Tibial nerve (tissue), 4 donors: ENCODE data around the gene MNS1. TPM values are rescaled to one million over a fixed set of nuclear protein-coding genes. Genes with fewer than 3 reads are reported as not detected.
A peak's percentile ranks its signal among the peaks of the same experiment; 100 is the strongest.
"Not testable (repeated sequence)": the region's sequence is repeated elsewhere in the genome, so short reads cannot be mapped to it uniquely, and the experiment has no call there.

Source experiments
- DNase-seq, 2 donors: peaks; one replicate each; pipeline ENCODE4 v3.0.0-alpha.2; 2019; ENCODE audit warnings: low spot score in 2 of 2
- H3K27ac ChIP-seq, 4 donors: fragments of 200-600 bp; sonication (generic) in 3 of 4; one replicate each; pipeline ENCODE4 v1.5.1; 2017 to 2019; ENCODE audit warnings: mild to moderate bottlenecking in 1 of 4
- H3K27me3 ChIP-seq, 2 donors: fragments of 200-600 bp; sonication (generic) in 1 of 2; one replicate each; pipeline versions ENCODE4 v1.5.1 to v1.6.0; 2017 to 2019
- H3K36me3 ChIP-seq, 3 donors: fragments of 200-600 bp; sonication (generic); one replicate each; pipeline ENCODE4 v1.5.1; 2018 to 2019
- H3K4me1 ChIP-seq, 4 donors: fragments of 200-600 bp; sonication (generic) in 3 of 4; one replicate each; pipeline ENCODE4 v1.5.1; 2017 to 2019
- H3K4me3 ChIP-seq, 4 donors: fragments of 200-600 bp; sonication (generic) in 3 of 4; one replicate each; pipeline ENCODE4 v1.5.1; 2017 to 2019; ENCODE audit warnings: mild to moderate bottlenecking in 1 of 4, moderate library complexity in 1 of 4
- H3K9me3 ChIP-seq, 4 donors: fragments of 200-600 bp; sonication (generic) in 3 of 4; one replicate each; pipeline ENCODE4 v1.5.1; 2017 to 2019
- EP300 ChIP-seq, 2 donors: sonication (generic); formaldehyde crosslinking; IDR thresholded peaks; one replicate each; pipeline ENCODE4 v1.6.1; 2017; ENCODE audit warnings: antibody characterized with exemption in 2 of 2, mild to moderate bottlenecking in 1 of 2
- POLR2A ChIP-seq, 2 donors: fragments of 450-650 bp; IDR thresholded peaks; one replicate each; pipeline ENCODE4 v1.6.1; 2017; ENCODE audit warnings: antibody characterized with exemption in 2 of 2, mild to moderate bottlenecking in 2 of 2, moderate library complexity in 2 of 2
- WGBS, 2 donors: methylation state at CpG; one replicate each; pipeline ENCODE4 v1.1.5; 2018; 5-methylcytosine and 5-hydroxymethylcytosine counted together
- total RNA-seq, 4 donors: library from RNA; depleted of rRNA; stranded (reverse); fragments of >200 nt; gene quantifications; one replicate each; pipeline ENCODE4 v1.1.0, GENCODE V29; 2016
- TF ChIP-seq, protein P1 (sequence below), 5 experiments: fragments of 200-600 bp in 3 of 5; fragments of 450-650 bp in 2 of 5; sonication (generic) in 3 of 5; IDR thresholded peaks; one replicate each; pipeline ENCODE4 v1.5.1; 2016 to 2019; ENCODE audit warnings: antibody characterized with exemption in 5 of 5, mild to moderate bottlenecking in 3 of 5, moderate library complexity in 2 of 5

Gene MNS1
- total RNA-seq, 4 donors from 2014 or later = 1.4 to 4.6 (median 2.1) TPM

DNA sequence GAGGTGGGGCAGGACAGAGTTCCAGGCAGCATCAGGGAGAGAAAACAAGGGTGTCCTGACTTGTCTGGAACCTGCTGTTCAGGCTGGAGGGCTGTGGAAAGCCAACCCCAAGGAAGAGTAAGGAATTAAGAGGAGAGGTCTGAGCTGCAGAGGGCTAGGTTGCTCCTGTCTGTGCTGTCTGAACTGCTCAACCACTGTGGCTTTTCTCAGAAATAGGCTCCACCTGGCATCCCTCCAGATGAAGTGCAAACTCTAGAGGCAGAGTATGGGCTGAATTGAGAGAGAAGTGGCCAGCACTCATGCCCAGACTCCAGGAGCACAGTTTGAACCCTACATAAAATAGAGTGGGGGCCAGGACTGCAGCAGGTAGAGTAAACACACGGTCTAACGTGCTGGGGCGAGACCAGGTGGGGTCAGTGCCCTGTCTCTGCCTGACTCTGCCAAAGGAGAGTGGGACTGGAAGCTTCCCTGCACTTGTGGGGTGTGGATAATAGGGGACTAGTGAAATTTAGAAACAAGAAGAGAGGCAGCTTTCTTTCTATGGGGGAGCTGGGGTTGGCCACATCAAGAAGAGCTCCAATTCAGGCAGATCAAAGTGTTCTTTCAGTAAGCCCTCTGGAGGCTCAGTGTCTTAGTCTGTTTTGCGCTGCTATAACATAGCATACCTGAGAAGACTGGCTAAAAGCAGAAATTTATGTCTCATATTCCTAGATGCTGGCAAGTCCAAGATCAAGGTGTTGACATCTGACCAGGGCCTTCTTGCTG is 28.0 kb upstream of the MNS1 start:
- TF ChIP-seq POLR2A (IDR thresholded peaks at IDR 0.05) = no peak
- no peak for TF ChIP-seq EP300 (IDR thresholded peaks at IDR 0.05)
- TF ChIP-seq, protein P1, sequence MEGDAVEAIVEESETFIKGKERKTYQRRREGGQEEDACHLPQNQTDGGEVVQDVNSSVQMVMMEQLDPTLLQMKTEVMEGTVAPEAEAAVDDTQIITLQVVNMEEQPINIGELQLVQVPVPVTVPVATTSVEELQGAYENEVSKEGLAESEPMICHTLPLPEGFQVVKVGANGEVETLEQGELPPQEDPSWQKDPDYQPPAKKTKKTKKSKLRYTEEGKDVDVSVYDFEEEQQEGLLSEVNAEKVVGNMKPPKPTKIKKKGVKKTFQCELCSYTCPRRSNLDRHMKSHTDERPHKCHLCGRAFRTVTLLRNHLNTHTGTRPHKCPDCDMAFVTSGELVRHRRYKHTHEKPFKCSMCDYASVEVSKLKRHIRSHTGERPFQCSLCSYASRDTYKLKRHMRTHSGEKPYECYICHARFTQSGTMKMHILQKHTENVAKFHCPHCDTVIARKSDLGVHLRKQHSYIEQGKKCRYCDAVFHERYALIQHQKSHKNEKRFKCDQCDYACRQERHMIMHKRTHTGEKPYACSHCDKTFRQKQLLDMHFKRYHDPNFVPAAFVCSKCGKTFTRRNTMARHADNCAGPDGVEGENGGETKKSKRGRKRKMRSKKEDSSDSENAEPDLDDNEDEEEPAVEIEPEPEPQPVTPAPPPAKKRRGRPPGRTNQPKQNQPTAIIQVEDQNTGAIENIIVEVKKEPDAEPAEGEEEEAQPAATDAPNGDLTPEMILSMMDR (IDR thresholded peaks at IDR 0.05) = no peak
- Histone ChIP-seq H3K27me3 (no peaks in the 10 kb centered on the region), H3K36me3 (no peaks in the 10 kb centered on the region), H3K4me3 (no peak overlapping the region), H3K4me1 (peaks cover 0 to 3% (median 0%) of the 10 kb centered on the region in 4 donors), H3K9me3 (no peaks in the 10 kb centered on the region), H3K27ac (no peak overlapping the region)
- no peak for DNase-seq
- WGBS, 2 donors = 91 to 96% methylated on average over 4 of the region's 4 CpGs

DNA sequence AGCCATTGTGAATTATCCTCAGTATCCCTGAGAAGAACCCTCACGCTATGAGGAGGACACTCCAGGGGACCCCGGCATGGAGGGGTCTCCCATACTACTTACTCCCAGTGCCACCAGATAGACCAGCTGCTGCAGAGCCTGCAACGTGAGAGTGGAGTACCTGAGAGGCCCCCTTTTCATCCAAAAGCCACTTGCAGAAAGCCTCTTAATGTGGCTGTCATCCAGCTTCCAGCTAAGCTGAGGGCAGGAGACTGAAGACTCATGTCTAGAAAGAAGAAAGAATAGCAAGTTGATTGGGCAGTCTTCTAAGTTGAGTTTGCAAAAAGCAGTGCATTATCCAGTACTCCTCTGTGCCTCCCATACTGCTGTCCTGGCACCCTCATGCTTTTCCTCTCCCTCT is 27.3 kb upstream of the MNS1 start:
- no peaks in the 10 kb centered on the region for H3K9me3 ChIP-seq
- 71 to 77% methylated on average over 3 of the region's 3 CpGs for WGBS, 2 donors
- no peaks in the 10 kb centered on the region for H3K36me3 ChIP-seq
- H3K27me3 ChIP-seq = no peaks in the 10 kb centered on the region
- no peak for DNase-seq
- H3K4me1 ChIP-seq = peaks cover 0 to 3% (median 0%) of the 10 kb centered on the region in 4 donors
- TF ChIP-seq POLR2A (IDR thresholded peaks at IDR 0.05) (no peak), EP300 (IDR thresholded peaks at IDR 0.05) (no peak)
- TF ChIP-seq, protein P1 (IDR thresholded peaks at IDR 0.05) = no peak
- no peak overlapping the region for H3K27ac ChIP-seq
- H3K4me3 ChIP-seq = no peak overlapping the region

DNA sequence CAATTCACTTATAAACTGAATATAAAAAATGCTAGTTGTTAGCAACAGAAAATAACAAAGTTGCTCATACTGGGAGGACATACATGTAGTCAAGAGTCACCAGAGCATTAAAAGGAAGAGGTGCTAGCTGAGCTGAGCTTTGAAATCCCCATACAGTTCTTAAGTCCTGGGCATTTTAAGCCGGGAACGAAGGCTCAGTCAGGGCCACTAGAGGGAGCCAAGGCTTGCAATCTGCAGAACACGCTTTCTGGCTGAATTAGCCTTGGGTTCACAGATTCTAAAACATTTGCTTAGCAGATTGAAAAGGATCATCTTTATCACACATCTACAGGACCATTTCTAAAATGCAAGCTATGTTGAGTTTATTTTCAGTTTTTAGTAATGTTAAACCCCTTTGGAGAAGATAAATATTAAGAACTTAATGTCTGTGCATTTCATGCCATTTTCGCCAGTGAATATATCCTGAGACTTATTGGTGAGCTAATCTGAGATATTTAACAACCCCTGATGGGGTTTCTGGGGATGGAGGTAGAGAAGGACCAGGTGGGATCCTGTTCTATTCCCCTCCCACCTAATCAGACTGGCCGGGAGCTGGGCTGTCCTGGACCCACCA is 26.3 kb upstream of the MNS1 start:
- 38% methylated on average over 5 of the region's 5 CpGs for WGBS, 2 donors
- Histone ChIP-seq H3K4me3 (no peak overlapping the region), H3K36me3 (no peaks in the 10 kb centered on the region), H3K27me3 (no peaks in the 10 kb centered on the region), H3K4me1 (no peaks in the 10 kb centered on the region), H3K9me3 (no peaks in the 10 kb centered on the region), H3K27ac (no peak overlapping the region)
- DNase-seq = peak; percentile 46 to 71
- TF ChIP-seq, protein P1 (IDR thresholded peaks at IDR 0.05) = peak; percentile 63 to 86 (median 64)
- TF ChIP-seq POLR2A (IDR thresholded peaks at IDR 0.05) = no peak
- TF ChIP-seq EP300 (IDR thresholded peaks at IDR 0.05) = no peak

DNA sequence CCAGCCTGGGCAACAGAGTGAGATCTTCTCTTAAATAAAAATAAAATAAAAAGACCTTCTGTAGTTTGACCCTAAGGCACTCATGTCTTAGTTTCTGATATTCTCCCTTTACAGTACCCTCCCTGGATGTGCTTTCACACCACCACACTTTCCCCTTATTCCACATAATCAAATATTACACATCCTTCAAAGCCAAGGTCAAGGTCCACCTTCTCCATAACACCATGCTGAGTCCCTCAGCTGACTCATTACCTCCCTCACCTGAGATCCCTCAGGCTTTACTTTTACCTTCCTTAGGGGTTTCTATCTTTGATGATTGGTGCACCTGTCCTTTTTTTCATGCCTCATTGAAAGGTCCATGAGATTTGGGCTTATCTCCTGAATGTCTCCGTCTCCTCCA is 25.5 kb upstream of the MNS1 start:
- Histone ChIP-seq H3K27ac (no peak overlapping the region), H3K4me3 (no peak overlapping the region), H3K9me3 (no peaks in the 10 kb centered on the region), H3K4me1 (no peaks in the 10 kb centered on the region), H3K36me3 (no peaks in the 10 kb centered on the region), H3K27me3 (no peaks in the 10 kb centered on the region)
- 90 to 97% methylated on average over 1 of the region's 1 CpG for WGBS, 2 donors
- TF ChIP-seq, protein P1 (IDR thresholded peaks at IDR 0.05) = no peak
- TF ChIP-seq POLR2A (IDR thresholded peaks at IDR 0.05) (no peak), EP300 (IDR thresholded peaks at IDR 0.05) (no peak)
- DNase-seq = no peak

DNA sequence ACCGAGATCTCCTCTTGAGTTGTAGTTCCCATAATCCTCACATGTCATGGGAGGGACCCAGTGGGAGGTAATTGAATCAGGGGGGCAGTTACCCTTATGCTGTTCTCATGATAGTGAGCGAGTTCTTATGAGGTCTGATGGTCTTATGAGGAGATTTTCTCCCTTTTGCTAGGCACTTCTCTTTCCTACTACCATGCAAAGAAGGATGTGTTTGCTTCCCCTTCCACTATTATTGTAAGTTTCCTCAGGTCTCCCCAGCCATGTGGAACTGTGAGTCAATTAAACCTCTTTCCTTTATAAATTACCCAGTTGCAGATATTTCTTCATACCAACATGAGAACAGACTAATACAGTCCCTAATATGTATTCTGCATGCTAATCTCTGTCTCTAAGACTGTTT is 21.3 kb upstream of the MNS1 start:
- not testable (repeated sequence) for H3K27ac ChIP-seq, H3K4me3 ChIP-seq, DNase-seq, H3K27me3 ChIP-seq, H3K9me3 ChIP-seq, H3K4me1 ChIP-seq, H3K36me3 ChIP-seq
- 84 to 94% methylated on average over 2 of the region's 2 CpGs for WGBS, 2 donors

DNA sequence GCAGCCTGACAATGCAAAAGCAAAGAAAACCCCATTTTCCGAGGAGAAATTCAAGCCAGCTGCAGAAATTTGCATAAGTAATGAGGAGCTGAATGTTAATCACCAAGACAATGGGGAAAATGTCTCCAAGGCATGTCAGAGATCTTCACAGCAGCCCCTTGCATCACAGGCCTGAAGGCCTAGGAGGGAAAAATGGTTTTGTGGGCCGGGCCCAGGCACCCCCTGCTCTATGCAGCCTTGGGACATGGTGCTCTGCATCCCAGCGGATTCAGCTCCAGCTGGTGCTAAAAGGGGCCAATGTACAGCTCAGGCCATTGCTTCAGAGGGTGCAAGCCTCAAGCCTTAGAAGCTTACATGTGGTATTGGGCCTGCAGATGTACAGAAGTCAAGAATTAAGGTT is 20.5 kb upstream of the MNS1 start:
- H3K4me3 ChIP-seq, H3K4me1 ChIP-seq, H3K27ac ChIP-seq, H3K27me3 ChIP-seq, H3K36me3 ChIP-seq, DNase-seq, H3K9me3 ChIP-seq: not testable (repeated sequence)
- WGBS, 2 donors = 86 to 90% methylated on average over 3 of the region's 3 CpGs
